ENCODE measurements around the gene PHACTR3.

PHACTR3 gene

GRCh38 chr20:59708326-59708725 lies 104.0 kb downstream of the PHACTR3 start:
- Histone ChIP-seq H3K27ac (ENCODE audit: low read depth, low read length) (no peak overlapping the region), H2BK5ac (ENCODE audit: low read length) (no peak overlapping the region), H3K56ac (ENCODE audit: low read length) (no peak overlapping the region), H3K4me2 (ENCODE audit: low read length) (no peak overlapping the region), H3K79me1 (ENCODE audit: low read length) (no peaks in the 10 kb centered on the region), H3K36me3 (ENCODE audit: control insufficient read depth, insufficient read depth, low read length) (no peaks in the 10 kb centered on the region), H3K4me1 (ENCODE audit: control insufficient read depth, low read depth, low read length) (no peaks in the 10 kb centered on the region), H2BK15ac (replicated peaks; ENCODE audit: low read depth) (no peak overlapping the region), H3K27me3 (ENCODE audit: insufficient read depth, low read length, poor library complexity) (no peaks in the 10 kb centered on the region), H4K8ac (ENCODE audit: low read depth, low read length) (no peak overlapping the region), H2AK5ac (ENCODE audit: low read length) (no peak overlapping the region), H3K18ac (ENCODE audit: low read length) (no peak overlapping the region), H3K23ac (ENCODE audit: low read length) (no peak overlapping the region), H3K79me2 (ENCODE audit: control insufficient read depth, insufficient read depth, low read length) (no peaks in the 10 kb centered on the region), H2BK120ac (ENCODE audit: low read depth, low read length) (no peak overlapping the region), H3K4me3 (ENCODE audit: low read length) (no peak overlapping the region), H3K9ac (ENCODE audit: low read length) (no peak overlapping the region), H4K5ac (ENCODE audit: low read length) (no peak overlapping the region), H3K4ac (ENCODE audit: low read depth, low read length) (no peak overlapping the region)
- no peak for DNase-seq
- no CpG with 5 or more reads among the region's 6 CpGs for WGBS (ENCODE audit: extremely low coverage, insufficient coverage, low lambda C conversion rate)

- Histone ChIP-seq H3K18ac (ENCODE audit: low read length) (no peak overlapping the region), H2BK15ac (replicated peaks; ENCODE audit: low read depth) (no peak overlapping the region), H3K4me3 (ENCODE audit: low read length) (no peak overlapping the region), H3K4me1 (ENCODE audit: control insufficient read depth, low read depth, low read length) (no peaks in the 10 kb centered on the region), H3K4me2 (ENCODE audit: low read length) (no peak overlapping the region), H2AK5ac (ENCODE audit: low read length) (no peak overlapping the region), H2BK120ac (ENCODE audit: low read depth, low read length) (no peak overlapping the region), H3K23ac (ENCODE audit: low read length) (no peak overlapping the region), H3K36me3 (ENCODE audit: control insufficient read depth, insufficient read depth, low read length) (no peaks in the 10 kb centered on the region), H4K8ac (ENCODE audit: low read depth, low read length) (no peak overlapping the region), H4K5ac (ENCODE audit: low read length) (no peak overlapping the region), H3K9ac (ENCODE audit: low read length) (no peak overlapping the region), H3K27me3 (ENCODE audit: insufficient read depth, low read length, poor library complexity) (no peaks in the 10 kb centered on the region), H3K56ac (ENCODE audit: low read length) (no peak overlapping the region), H3K79me1 (ENCODE audit: low read length) (no peaks in the 10 kb centered on the region), H3K4ac (ENCODE audit: low read depth, low read length) (no peak overlapping the region), H3K27ac (ENCODE audit: low read depth, low read length) (no peak overlapping the region), H3K79me2 (ENCODE audit: control insufficient read depth, insufficient read depth, low read length) (no peaks in the 10 kb centered on the region), H2BK5ac (ENCODE audit: low read length) (no peak overlapping the region)
- no peak for DNase-seq
- no CpG with 5 or more reads among the region's 1 CpG for WGBS (ENCODE audit: extremely low coverage, insufficient coverage, low lambda C conversion rate)
Measured at GRCh38 chr20:59709636-59710035, 105.3 kb downstream of the PHACTR3 start.

GRCh38 chr20:59718071-59718470 lies 113.7 kb downstream of the PHACTR3 start:
- Histone ChIP-seq H3K4me2 (ENCODE audit: low read length) (no peak overlapping the region), H3K4me3 (ENCODE audit: low read length) (no peak overlapping the region), H4K5ac (ENCODE audit: low read length) (no peak overlapping the region), H3K79me2 (ENCODE audit: control insufficient read depth, insufficient read depth, low read length) (no peaks in the 10 kb centered on the region), H3K27ac (ENCODE audit: low read depth, low read length) (no peak overlapping the region), H3K56ac (ENCODE audit: low read length) (no peak overlapping the region), H2BK5ac (ENCODE audit: low read length) (no peak overlapping the region), H2BK15ac (replicated peaks; ENCODE audit: low read depth) (no peak overlapping the region), H3K27me3 (ENCODE audit: insufficient read depth, low read length, poor library complexity) (no peaks in the 10 kb centered on the region), H3K23ac (ENCODE audit: low read length) (no peak overlapping the region), H3K79me1 (ENCODE audit: low read length) (no peaks in the 10 kb centered on the region), H3K4ac (ENCODE audit: low read depth, low read length) (no peak overlapping the region), H3K9ac (ENCODE audit: low read length) (no peak overlapping the region), H4K8ac (ENCODE audit: low read depth, low read length) (no peak overlapping the region), H3K36me3 (ENCODE audit: control insufficient read depth, insufficient read depth, low read length) (no peaks in the 10 kb centered on the region), H2AK5ac (ENCODE audit: low read length) (no peak overlapping the region), H3K18ac (ENCODE audit: low read length) (no peak overlapping the region), H3K4me1 (ENCODE audit: control insufficient read depth, low read depth, low read length) (no peaks in the 10 kb centered on the region), H2BK120ac (ENCODE audit: low read depth, low read length) (no peak overlapping the region)
- DNase-seq: no peak

- no peak overlapping the region for H2BK120ac ChIP-seq (ENCODE audit: low read depth, low read length)
- no peaks in the 10 kb centered on the region for H3K36me3 ChIP-seq (ENCODE audit: control insufficient read depth, insufficient read depth, low read length)
- no peaks in the 10 kb centered on the region for H3K79me1 ChIP-seq (ENCODE audit: low read length)
- DNase-seq: no peak
- H3K4me1 ChIP-seq (ENCODE audit: control insufficient read depth, low read depth, low read length): no peaks in the 10 kb centered on the region
- no peak overlapping the region for H3K4ac ChIP-seq (ENCODE audit: low read depth, low read length)
- H4K8ac ChIP-seq (ENCODE audit: low read depth, low read length): no peak overlapping the region
- no peak overlapping the region for H2AK5ac ChIP-seq (ENCODE audit: low read length)
- no peaks in the 10 kb centered on the region for H3K27me3 ChIP-seq (ENCODE audit: insufficient read depth, low read length, poor library complexity)
- no peaks in the 10 kb centered on the region for H3K79me2 ChIP-seq (ENCODE audit: control insufficient read depth, insufficient read depth, low read length)
- no CpG with 5 or more reads among the region's 12 CpGs for WGBS (ENCODE audit: extremely low coverage, insufficient coverage, low lambda C conversion rate)
- H3K9ac ChIP-seq (ENCODE audit: low read length): no peak overlapping the region
- no peak overlapping the region for H3K27ac ChIP-seq (ENCODE audit: low read depth, low read length)
- no peak overlapping the region for H2BK15ac ChIP-seq (replicated peaks; ENCODE audit: low read depth)
- H3K23ac ChIP-seq (ENCODE audit: low read length): no peak overlapping the region
- no peak overlapping the region for H3K4me3 ChIP-seq (ENCODE audit: low read length)
- H3K56ac ChIP-seq (ENCODE audit: low read length): no peak overlapping the region
- no peak overlapping the region for H4K5ac ChIP-seq (ENCODE audit: low read length)
- no peak overlapping the region for H3K18ac ChIP-seq (ENCODE audit: low read length)
- H3K4me2 ChIP-seq (ENCODE audit: low read length): no peak overlapping the region
- H2BK5ac ChIP-seq (ENCODE audit: low read length): no peak overlapping the region
Measured at GRCh38 chr20:59718751-59719150, 114.4 kb downstream of the PHACTR3 start.

- Histone ChIP-seq H3K27ac (ENCODE audit: low read depth, low read length) (no peak overlapping the region), H3K79me1 (ENCODE audit: low read length) (no peaks in the 10 kb centered on the region), H2AK5ac (ENCODE audit: low read length) (no peak overlapping the region), H3K9ac (ENCODE audit: low read length) (no peak overlapping the region), H3K27me3 (ENCODE audit: insufficient read depth, low read length, poor library complexity) (no peaks in the 10 kb centered on the region), H4K8ac (ENCODE audit: low read depth, low read length) (no peak overlapping the region), H4K5ac (ENCODE audit: low read length) (no peak overlapping the region), H2BK5ac (ENCODE audit: low read length) (no peak overlapping the region), H3K4ac (ENCODE audit: low read depth, low read length) (no peak overlapping the region), H3K23ac (ENCODE audit: low read length) (no peak overlapping the region), H3K79me2 (ENCODE audit: control insufficient read depth, insufficient read depth, low read length) (no peaks in the 10 kb centered on the region), H2BK120ac (ENCODE audit: low read depth, low read length) (no peak overlapping the region), H3K18ac (ENCODE audit: low read length) (no peak overlapping the region), H3K36me3 (ENCODE audit: control insufficient read depth, insufficient read depth, low read length) (no peaks in the 10 kb centered on the region), H3K4me2 (ENCODE audit: low read length) (no peak overlapping the region), H3K56ac (ENCODE audit: low read length) (no peak overlapping the region), H3K4me1 (ENCODE audit: control insufficient read depth, low read depth, low read length) (no peaks in the 10 kb centered on the region), H2BK15ac (replicated peaks; ENCODE audit: low read depth) (no peak overlapping the region), H3K4me3 (ENCODE audit: low read length) (no peak overlapping the region)
- DNase-seq: no peak
- WGBS (ENCODE audit: extremely low coverage, insufficient coverage, low lambda C conversion rate): no CpG with 5 or more reads among the region's 10 CpGs
Measured at GRCh38 chr20:59720013-59720412, 115.7 kb downstream of the PHACTR3 start.

- Histone ChIP-seq H3K79me2 (ENCODE audit: control insufficient read depth, insufficient read depth, low read length) (no peaks in the 10 kb centered on the region), H2BK120ac (ENCODE audit: low read depth, low read length) (no peak overlapping the region), H3K23ac (ENCODE audit: low read length) (no peak overlapping the region), H3K27me3 (ENCODE audit: insufficient read depth, low read length, poor library complexity) (no peaks in the 10 kb centered on the region), H3K36me3 (ENCODE audit: control insufficient read depth, insufficient read depth, low read length) (no peaks in the 10 kb centered on the region), H2BK5ac (ENCODE audit: low read length) (no peak overlapping the region), H2BK15ac (replicated peaks; ENCODE audit: low read depth) (no peak overlapping the region), H3K4me3 (ENCODE audit: low read length) (no peak overlapping the region), H3K18ac (ENCODE audit: low read length) (no peak overlapping the region), H4K5ac (ENCODE audit: low read length) (no peak overlapping the region), H3K4me2 (ENCODE audit: low read length) (no peak overlapping the region), H2AK5ac (ENCODE audit: low read length) (no peak overlapping the region), H4K8ac (ENCODE audit: low read depth, low read length) (no peak overlapping the region), H3K4ac (ENCODE audit: low read depth, low read length) (no peak overlapping the region), H3K9ac (ENCODE audit: low read length) (no peak overlapping the region), H3K27ac (ENCODE audit: low read depth, low read length) (no peak overlapping the region), H3K56ac (ENCODE audit: low read length) (no peak overlapping the region), H3K4me1 (ENCODE audit: control insufficient read depth, low read depth, low read length) (no peaks in the 10 kb centered on the region), H3K79me1 (ENCODE audit: low read length) (no peaks in the 10 kb centered on the region)
- no CpG with 5 or more reads among the region's 7 CpGs for WGBS (ENCODE audit: extremely low coverage, insufficient coverage, low lambda C conversion rate)
- DNase-seq: no peak
Measured at GRCh38 chr20:59721386-59721785, 117.0 kb downstream of the PHACTR3 start.
